Peyer's patch (tissue), 4 donors: ENCODE measurements around the gene MYOF.

Experiments used
- CTCF ChIP-seq, 6 experiments: fragments of 450-650 bp in 4 of 6; fragments of 200-600 bp in 2 of 6; sonication (generic) in 1 of 6; IDR thresholded peaks; one replicate each; pipeline ENCODE4 v1.5.1; 2017 to 2019; ENCODE audit warnings: antibody characterized with exemption in 6 of 6, mild to moderate bottlenecking in 3 of 6, moderate library complexity in 1 of 6
- POLR2A ChIP-seq, 2 donors: fragments of 450-650 bp; IDR thresholded peaks; one replicate each; pipeline ENCODE4 v1.5.1; 2017; ENCODE audit warnings: antibody characterized with exemption in 2 of 2, mild to moderate bottlenecking in 2 of 2, moderate library complexity in 2 of 2

DNA sequence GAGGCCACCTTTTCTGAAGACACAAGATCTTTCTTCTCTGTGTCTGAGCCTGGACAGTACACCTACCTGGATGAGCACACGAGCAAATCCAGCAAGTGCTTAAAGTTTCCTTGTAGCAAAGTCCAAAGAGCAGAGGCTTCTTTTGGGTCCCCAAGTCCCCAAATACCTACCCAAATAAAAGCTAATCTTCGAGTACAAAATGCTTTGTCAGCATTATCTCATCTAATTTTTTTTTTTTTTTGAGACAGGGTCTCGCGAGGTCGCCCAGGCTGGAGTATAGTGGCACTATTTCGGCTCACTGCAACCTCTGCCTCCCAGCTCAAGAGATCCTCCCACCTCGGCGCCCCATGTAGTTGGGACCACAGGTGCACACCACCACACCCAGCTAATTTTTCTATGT is 24.6 kb downstream of the MYOF start:
- no peak for TF ChIP-seq CTCF (IDR thresholded peaks at IDR 0.05)
- TF ChIP-seq POLR2A (IDR thresholded peaks at IDR 0.05) = no peak
